ENCODE results near the gene ZBTB20. TPM values are rescaled to one million over a fixed set of nuclear protein-coding genes. Genes with fewer than 3 reads are reported as not detected.

Gene ZBTB20
- polyA plus RNA-seq, 3 donors: 4.2 to 7.6 (median 6.4) TPM

DNA sequence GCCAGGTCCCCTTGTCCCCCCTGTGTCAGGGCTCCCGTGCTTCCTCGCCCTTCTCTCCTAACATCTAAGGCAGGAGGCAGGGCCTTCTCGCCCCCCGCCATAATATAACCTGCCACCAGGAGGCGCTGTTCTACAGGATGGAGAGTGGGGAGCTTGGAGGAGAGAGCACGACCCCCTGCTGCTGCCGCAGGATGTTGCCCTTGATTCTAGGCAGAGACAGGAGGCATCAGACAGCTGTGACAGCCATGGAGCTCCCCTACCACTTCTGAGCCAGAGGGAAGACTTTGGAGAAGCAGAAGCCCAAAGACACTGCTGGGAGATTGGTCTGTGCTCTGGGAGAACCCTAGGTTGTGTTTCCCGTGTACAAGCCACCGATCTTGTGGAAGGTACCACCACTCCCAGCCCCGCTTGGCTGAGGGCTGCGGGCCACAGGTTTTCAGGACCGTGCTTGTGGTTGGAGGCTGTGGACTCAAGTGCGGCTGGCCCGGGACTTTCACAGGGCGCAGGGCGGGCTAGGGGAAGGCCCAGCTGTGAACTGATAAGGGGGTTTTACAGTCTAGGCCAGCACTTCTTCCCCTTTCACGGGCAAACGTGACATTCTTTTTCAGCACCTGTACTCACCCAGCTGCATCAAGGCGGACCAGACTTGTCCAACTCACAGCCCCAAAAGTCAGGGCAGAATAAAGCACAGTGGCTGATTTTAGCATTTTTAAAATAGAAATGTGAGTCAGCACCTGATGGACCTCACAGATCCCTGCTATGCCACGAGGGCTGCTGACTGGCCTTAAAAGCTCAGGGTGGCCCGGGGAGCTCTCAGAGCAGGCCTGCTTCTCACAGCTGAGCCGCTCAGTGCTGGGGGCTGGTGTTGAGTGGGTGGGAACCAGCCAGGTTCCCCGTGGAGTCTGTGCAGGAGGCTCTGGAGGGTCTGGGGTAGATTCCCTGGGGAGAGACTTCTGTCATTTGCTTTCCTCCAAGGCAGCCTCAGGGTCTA lies 855.9 kb downstream of the ZBTB20 start:
- peak in 2 of 3 donors; percentile 1 to 16 for DNase-seq (ENCODE audit: low read depth in 3 of 3, low spot score in 2 of 3)

DNA sequence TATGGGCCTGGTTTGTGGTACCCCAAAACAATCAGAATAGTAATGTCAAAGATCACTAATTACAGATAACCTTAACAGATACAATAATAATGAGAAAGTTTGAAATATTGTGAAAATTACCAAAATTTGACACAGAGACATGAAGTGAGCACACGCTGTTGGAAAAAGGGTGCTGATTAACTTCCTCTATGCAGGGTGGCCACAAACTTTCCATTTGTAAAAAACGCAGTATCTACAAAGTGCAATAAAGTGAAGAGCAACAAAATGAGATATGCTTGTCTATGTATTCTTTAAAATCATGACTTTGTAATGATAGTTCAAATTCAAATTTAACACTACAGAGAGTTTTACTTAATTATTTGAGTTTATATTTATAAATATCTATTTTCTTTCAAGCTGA lies 860.8 kb downstream of the ZBTB20 start:
- DNase-seq (ENCODE audit: low read depth in 3 of 3, low spot score in 2 of 3): no peak

DNA sequence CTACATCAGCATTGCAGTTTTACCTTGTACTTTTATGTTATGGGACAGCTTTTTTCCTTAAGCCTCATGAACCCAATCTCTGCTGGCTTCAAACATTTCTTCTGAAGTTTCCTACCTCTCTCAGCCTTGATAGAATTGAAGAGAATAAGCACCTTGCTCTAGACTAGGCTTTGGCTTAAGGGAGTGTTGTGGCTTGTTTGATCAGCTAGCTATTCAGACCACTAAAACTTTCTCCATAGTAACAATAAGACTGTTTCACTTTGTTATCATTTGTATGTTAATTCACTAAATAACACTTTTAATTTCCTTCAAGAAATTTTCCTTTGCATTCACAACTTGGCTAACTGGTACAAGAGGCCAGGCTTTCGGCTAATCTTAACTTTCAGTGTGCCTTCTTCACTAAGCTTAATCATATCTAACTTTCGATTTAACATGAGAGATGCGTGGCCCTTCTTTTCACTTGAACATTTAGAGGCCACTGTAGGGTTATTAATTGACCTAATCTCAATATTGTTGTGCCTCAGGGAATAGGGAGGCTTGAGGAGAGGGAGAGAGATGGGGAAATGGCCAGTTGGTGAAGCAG lies 861.3 kb downstream of the ZBTB20 start:
- DNase-seq (ENCODE audit: low read depth in 3 of 3, low spot score in 2 of 3): no peak

DNA sequence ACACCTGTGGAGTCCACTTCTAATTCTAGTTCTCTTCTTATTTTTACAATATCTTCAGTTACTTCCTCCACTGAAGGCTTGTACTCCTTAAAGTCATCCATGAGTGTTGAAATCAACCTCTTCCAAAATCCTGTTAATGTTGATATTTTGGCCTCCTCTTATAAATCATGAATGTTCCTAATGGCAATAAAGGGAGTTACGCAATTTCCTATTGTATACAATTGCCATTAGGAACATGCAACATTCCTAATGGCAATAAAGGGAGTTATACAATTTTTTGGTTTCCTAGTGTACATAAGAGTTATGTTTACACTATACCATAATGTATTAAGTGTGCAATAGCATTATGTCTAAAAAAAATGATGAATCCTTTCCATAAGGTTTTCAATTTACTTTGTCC lies 862.4 kb downstream of the ZBTB20 start:
- no peak for DNase-seq (ENCODE audit: low read depth in 3 of 3, low spot score in 2 of 3)
